ENCODE measurements around the gene PHACTR4.
"Not testable (repeated sequence)": the region's sequence is repeated elsewhere in the genome, so short reads cannot be mapped to it uniquely, and the experiment has no call there.

The PHACTR4 gene

DNA sequence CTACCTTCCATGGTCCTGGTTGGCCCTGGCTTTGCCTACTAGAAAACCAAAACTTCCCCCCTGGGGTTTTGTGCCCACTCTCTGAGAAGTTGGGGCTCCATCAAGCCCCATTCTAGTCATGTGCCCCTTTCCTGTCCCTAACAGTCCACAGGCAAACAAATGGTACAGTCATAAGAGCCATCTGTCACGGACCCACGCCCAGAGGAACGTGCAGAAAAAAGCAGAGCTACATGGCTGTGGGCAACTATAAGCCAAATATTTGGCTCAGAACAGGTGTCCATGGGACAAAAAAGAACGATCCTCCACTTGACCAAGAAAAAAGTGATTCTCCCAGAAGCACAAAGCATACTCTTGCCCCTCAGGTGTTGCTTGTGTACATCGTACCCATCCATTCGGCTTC lies 168.7 kb downstream of the PHACTR4 start:
- intact Hi-C loops (cut with DNase I; ENCODE audit: low total_unique reads), result no loop called here
- Histone ChIP-seq H3K4me3 (no peak overlapping the region), H3K27ac (no peak overlapping the region), H3K36me3 (peaks cover 0 to 34% (median 0%) of the 10 kb centered on the region in 3 donors), H3K9me3 (no peaks in the 10 kb centered on the region), H3K4me1 (no peaks in the 10 kb centered on the region), H3K27me3 (no peaks in the 10 kb centered on the region)
- TF ChIP-seq, protein P1, sequence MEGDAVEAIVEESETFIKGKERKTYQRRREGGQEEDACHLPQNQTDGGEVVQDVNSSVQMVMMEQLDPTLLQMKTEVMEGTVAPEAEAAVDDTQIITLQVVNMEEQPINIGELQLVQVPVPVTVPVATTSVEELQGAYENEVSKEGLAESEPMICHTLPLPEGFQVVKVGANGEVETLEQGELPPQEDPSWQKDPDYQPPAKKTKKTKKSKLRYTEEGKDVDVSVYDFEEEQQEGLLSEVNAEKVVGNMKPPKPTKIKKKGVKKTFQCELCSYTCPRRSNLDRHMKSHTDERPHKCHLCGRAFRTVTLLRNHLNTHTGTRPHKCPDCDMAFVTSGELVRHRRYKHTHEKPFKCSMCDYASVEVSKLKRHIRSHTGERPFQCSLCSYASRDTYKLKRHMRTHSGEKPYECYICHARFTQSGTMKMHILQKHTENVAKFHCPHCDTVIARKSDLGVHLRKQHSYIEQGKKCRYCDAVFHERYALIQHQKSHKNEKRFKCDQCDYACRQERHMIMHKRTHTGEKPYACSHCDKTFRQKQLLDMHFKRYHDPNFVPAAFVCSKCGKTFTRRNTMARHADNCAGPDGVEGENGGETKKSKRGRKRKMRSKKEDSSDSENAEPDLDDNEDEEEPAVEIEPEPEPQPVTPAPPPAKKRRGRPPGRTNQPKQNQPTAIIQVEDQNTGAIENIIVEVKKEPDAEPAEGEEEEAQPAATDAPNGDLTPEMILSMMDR (IDR thresholded peaks at IDR 0.05), result no peak
- no peak for DNase-seq

DNA sequence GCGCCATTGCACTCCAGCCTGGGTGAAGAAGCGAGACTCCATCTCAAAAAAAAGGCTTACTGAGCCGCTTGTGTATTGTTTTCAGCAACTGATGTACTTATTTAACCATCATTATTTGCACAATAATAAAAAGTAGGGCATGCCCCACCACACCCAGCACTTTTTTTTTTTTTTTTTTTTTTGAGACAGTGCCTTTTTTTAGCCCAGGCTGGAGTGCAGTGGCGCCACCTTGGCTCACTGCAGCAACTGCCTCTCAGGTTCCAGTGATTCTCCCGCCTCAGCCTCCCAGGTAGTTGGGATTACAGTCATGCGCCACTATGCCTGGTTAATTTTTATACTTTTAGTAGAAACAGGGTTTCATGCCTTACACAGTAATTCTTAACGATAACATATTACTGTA lies 171.1 kb downstream of the PHACTR4 start:
- H3K27ac ChIP-seq, result no peak overlapping the region
- intact Hi-C loops (cut with DNase I; ENCODE audit: low total_unique reads), result no loop called here
- DNase-seq, result no peak

DNA sequence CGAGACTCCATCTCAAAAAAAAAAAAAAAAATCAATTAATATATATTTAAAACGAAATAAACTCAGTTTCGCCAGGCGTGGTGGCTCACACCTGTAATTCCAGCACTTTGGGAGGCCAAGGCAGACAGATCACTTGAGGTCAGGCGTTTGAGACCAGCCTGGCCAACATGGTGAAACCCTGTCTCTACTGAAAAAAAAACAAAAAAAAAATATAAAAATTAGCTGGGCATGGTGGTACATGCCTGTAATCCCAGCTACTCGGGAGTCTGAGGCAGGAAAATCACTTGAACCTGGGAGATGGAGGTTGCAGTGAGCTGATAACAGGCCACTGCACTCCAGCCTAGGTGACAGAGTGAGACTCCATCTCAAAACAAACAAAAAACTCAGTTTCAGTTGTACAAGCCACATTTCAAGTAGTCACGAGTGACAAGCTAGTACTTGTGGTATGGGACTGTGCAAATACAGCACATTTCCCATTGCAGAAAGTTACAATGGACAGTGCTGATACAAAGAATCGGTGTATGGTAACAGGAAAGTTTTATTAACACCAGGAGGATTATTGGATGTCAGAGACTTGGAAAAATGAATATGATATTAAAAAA lies 172.0 kb downstream of the PHACTR4 start:
- H3K36me3 ChIP-seq, result peaks cover 0 to 16% (median 0%) of the 10 kb centered on the region in 3 donors
- intact Hi-C loops (cut with DNase I; ENCODE audit: low total_unique reads); H3K27me3 ChIP-seq; H3K27ac ChIP-seq; H3K4me1 ChIP-seq; DNase-seq; H3K4me3 ChIP-seq; H3K9me3 ChIP-seq: not testable (repeated sequence)

More for the DNA sequence above, 171.1 kb downstream of the PHACTR4 start:
- H3K4me1 ChIP-seq, result no peaks in the 10 kb centered on the region
- no peaks in the 10 kb centered on the region for H3K27me3 ChIP-seq
- H3K9me3 ChIP-seq, result no peaks in the 10 kb centered on the region
- H3K36me3 ChIP-seq, result peaks cover 0 to 25% (median 0%) of the 10 kb centered on the region in 3 donors
- H3K4me3 ChIP-seq, result no peak overlapping the region
- TF ChIP-seq, protein P1 (IDR thresholded peaks at IDR 0.05), result no peak

DNA sequence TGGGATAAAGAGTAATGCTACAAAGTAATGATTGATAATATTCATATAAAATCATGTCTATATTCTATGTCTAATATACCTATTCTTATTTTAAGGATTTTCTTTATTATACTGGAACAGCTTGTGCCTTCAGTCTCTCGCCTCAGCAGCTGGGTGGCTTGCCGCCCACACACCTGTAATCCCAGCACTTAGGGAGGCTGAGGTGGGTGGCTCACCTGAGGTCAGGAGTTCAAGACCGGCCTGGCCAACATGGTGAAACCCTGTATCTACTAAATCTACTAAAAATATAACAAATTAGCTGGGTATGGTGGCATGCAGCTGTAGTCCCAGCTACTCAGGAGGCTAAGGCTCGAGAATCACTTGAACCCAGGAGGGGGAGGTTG lies 175.7 kb downstream of the PHACTR4 start:
- H3K27ac ChIP-seq, result no peak overlapping the region
- no peaks in the 10 kb centered on the region for H3K4me1 ChIP-seq
- intact Hi-C loops (cut with DNase I; ENCODE audit: low total_unique reads), result no loop called here
- H3K9me3 ChIP-seq, result no peaks in the 10 kb centered on the region
- H3K27me3 ChIP-seq, result no peaks in the 10 kb centered on the region
- no peaks in the 10 kb centered on the region for H3K36me3 ChIP-seq
- H3K4me3 ChIP-seq, result no peak overlapping the region
- no peak for DNase-seq
- TF ChIP-seq, protein P1 (IDR thresholded peaks at IDR 0.05), result no peak

DNA sequence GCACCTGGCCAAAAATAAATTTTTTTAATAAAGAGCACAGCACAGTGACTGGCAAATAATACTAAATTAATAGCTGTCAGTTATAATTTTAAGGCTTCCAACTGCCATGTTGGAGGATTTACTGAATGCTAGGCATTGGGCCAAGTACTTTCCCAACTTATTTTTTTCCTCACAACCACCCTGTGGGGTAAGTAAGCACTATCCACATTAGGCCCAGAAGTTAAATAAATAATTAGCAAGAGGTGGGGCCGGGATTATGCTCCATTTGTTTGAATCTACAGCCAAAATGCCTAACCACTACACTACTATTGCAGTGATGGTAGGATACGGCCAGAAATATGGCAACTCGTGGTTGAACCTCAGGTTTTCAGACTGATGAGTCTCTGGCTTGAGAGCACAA lies 178.8 kb downstream of the PHACTR4 start:
- Histone ChIP-seq H3K36me3 (no peaks in the 10 kb centered on the region), H3K4me1 (peaks cover 0 to 7% (median 0%) of the 10 kb centered on the region in 4 donors), H3K4me3 (no peak overlapping the region), H3K9me3 (no peaks in the 10 kb centered on the region), H3K27me3 (no peaks in the 10 kb centered on the region), H3K27ac (no peak overlapping the region)
- TF ChIP-seq, protein P1 (IDR thresholded peaks at IDR 0.05), result no peak
- intact Hi-C loops (cut with DNase I; ENCODE audit: low total_unique reads), result no loop called here
- DNase-seq, result no peak

All from tibial artery (tissue), 4 donors.